Bronchial epithelial cell (primary cell): Measurements from ENCODE around the gene UPF3B. TPM values are rescaled to one million over a fixed set of nuclear protein-coding genes. Genes with fewer than 3 reads are reported as not detected.
"Not testable (repeated sequence)": the region's sequence is repeated elsewhere in the genome, so short reads cannot be mapped to it uniquely, and the experiment has no call there.

ENCODE experiments used
- DNase-seq: peaks from one replicate; pipeline ENCODE4 v3.0.0-alpha.2; 2010; ENCODE audit warnings: low read depth
- FAIRE-seq: peaks from 2 replicates; lab custom pipeline; 2011; peaks lifted over from hg19 to GRCh38; lab: Jason Lieb, UNC
- H3K27me3 ChIP-seq: 2 replicates; pipeline ENCODE4 v1.5.1; 2011; ENCODE audit warnings: low read length; ENCODE audit not compliant: control insufficient read depth, insufficient read depth
- H3K36me3 ChIP-seq: 2 replicates; pipeline ENCODE4 v1.5.1; 2011; ENCODE audit warnings: low read length; ENCODE audit not compliant: control insufficient read depth, insufficient read depth
- H3K4me3 ChIP-seq: 2 replicates; pipeline ENCODE4 v1.5.1; 2011; ENCODE audit warnings: mild to moderate bottlenecking, low read depth, low read length, control low read depth
- total RNA-seq: library from RNA; depleted of rRNA; stranded (reverse); fragments of >200 nt; gene quantifications from 2 replicates; pipeline ENCODE4 v1.2.1, GENCODE V29; 2014
- TF ChIP-seq, protein P1 (sequence below): IDR thresholded peaks from 2 replicates; pipeline ENCODE4 v1.5.1; 2011; ENCODE audit warnings: mild to moderate bottlenecking, moderate library complexity, low read length, control low read depth, inconsistent platforms; ENCODE audit not compliant: insufficient read depth, severe bottlenecking

The UPF3B gene, protein sequence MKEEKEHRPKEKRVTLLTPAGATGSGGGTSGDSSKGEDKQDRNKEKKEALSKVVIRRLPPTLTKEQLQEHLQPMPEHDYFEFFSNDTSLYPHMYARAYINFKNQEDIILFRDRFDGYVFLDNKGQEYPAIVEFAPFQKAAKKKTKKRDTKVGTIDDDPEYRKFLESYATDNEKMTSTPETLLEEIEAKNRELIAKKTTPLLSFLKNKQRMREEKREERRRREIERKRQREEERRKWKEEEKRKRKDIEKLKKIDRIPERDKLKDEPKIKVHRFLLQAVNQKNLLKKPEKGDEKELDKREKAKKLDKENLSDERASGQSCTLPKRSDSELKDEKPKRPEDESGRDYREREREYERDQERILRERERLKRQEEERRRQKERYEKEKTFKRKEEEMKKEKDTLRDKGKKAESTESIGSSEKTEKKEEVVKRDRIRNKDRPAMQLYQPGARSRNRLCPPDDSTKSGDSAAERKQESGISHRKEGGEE
- 1.1 and 2.9 TPM in 2 replicates for total RNA-seq

DNA sequence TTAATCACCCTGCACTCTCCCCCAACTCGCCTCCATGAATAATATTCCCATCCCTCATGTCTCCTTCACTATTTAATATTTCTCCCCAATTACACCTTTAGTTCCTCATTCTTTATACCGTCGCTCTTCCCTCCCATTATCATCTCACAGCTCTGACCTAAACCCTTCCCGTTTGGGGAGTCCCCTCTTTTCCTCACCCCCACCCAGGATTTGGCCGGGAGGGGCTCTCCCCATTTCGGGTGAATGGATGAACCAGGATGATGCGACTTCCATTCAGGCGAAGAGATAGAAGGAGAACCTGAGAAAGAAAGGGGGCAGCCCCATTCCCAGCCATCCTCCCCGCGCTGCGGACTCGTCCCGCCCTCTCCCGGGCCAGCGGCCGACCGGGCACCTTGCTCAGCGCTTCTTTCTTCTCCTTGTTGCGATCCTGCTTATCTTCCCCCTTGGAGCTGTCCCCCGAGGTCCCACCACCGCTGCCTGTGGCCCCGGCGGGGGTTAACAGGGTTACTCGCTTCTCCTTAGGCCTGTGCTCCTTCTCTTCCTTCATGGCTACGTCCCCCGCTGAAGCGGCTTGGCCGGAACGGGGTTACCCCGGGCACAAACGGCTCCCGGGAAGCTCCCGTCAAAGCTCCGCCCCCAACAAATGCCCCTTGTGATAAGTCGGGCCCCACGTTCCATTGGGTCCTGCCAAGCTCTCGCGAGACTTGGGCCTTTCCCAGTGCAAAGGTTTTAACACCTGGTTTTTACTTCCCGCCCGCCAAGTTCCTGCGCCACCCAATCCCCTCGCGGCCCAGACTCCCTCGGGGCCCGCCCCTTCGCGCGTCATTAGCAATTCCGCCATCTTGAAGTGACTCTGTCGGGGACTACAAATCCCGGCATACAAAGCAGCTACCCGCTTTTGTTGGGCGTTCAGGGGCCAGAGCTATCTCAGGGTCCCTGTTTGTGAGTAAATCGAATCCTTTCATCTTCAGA is at the start of gene UPF3B:
Gene UPF3B, minus strand, starts transcription at position 582 of the 972 bp plus-strand sequence. Its CDS starts 35 bp downstream, at position 547.
- no peak for FAIRE-seq
- Histone ChIP-seq H3K4me3 (peak within 1 kb of the TSS; percentile 51), H3K27me3 (no peaks in the 10 kb centered on the region), H3K36me3 (no peaks in the 10 kb centered on the region)
- peak; percentile 91 for DNase-seq
- TF ChIP-seq, protein P1, sequence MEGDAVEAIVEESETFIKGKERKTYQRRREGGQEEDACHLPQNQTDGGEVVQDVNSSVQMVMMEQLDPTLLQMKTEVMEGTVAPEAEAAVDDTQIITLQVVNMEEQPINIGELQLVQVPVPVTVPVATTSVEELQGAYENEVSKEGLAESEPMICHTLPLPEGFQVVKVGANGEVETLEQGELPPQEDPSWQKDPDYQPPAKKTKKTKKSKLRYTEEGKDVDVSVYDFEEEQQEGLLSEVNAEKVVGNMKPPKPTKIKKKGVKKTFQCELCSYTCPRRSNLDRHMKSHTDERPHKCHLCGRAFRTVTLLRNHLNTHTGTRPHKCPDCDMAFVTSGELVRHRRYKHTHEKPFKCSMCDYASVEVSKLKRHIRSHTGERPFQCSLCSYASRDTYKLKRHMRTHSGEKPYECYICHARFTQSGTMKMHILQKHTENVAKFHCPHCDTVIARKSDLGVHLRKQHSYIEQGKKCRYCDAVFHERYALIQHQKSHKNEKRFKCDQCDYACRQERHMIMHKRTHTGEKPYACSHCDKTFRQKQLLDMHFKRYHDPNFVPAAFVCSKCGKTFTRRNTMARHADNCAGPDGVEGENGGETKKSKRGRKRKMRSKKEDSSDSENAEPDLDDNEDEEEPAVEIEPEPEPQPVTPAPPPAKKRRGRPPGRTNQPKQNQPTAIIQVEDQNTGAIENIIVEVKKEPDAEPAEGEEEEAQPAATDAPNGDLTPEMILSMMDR, result no peak

DNA sequence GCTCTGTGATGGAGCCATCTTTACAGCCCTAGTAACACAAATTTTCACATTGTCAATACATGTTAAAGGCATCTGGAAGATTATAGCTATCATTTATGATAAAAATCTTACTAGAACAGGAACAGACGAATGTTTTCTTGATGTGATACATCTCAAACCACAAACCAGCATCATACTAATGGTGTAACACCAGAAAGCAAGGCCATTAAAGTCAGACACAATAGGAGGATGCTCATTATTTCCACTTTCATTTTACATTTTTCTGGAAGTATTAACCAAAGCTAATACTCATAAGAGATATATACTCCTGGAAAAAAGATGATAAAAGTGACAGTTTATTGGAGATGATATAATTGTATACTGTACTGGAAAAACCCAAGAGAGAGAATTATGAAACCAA is 48.2 kb upstream of the UPF3B start:
- no peaks in the 10 kb centered on the region for H3K27me3 ChIP-seq
- DNase-seq (no peak), FAIRE-seq (no peak)
- H3K4me3 ChIP-seq, result no peak overlapping the region
- no peaks in the 10 kb centered on the region for H3K36me3 ChIP-seq
- TF ChIP-seq, protein P1, result no peak

DNA sequence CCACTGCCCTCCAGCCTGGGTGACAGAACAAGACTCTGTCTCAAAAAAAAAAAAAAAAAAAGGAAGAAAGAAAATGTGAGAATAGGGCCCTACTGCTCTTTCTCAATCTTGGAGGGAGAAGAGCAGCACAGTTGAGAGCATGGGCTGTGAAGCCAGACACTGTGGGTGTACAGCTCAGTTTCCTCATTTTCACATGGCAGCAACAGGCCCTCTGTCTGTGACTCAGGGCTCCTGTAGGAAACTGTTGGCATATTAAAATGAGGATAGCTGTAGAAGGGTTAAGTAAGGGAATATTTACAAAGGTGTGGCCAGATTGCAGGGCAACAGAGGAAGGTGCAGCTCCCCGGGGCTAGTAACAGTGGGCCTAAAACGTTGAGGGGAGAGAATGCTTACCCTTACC is 46.4 kb upstream of the UPF3B start:
- Histone ChIP-seq H3K27me3 (no peaks in the 10 kb centered on the region), H3K36me3 (no peaks in the 10 kb centered on the region), H3K4me3 (no peak overlapping the region)
- TF ChIP-seq, protein P1, result no peak
- DNase-seq, result peak; percentile 50
- FAIRE-seq, result no peak

DNA sequence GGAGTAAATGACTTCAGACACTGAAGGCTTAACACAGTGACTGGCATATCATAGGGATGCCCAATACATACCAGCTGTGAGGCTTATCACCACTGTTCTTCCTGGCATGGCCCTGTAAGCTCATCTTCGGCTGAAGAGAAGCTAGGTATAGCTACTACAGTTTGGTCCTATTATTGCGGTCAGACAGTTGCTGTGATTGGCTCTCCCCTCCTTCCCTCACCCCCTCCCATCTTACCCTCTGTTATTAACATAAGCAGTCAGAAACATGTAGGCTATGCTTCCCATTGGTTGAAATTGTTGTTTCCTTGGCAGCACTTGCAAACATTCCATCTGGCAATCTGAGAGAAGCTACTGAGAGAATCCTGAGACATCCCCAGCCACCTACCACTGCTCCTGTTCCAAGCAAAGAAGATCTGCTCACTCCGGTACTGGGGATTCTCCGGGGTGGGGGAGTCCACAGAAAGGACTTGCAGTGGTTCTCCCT is 43.1 kb upstream of the UPF3B start, which contains the start of gene AKAP14:
Gene AKAP14, plus strand, starts transcription at position 51 of the 484 bp plus-strand sequence. CDS start 7,331 bp downstream, outside the sequence.
- TF ChIP-seq, protein P1, result no peak
- no peak for FAIRE-seq

DNA sequence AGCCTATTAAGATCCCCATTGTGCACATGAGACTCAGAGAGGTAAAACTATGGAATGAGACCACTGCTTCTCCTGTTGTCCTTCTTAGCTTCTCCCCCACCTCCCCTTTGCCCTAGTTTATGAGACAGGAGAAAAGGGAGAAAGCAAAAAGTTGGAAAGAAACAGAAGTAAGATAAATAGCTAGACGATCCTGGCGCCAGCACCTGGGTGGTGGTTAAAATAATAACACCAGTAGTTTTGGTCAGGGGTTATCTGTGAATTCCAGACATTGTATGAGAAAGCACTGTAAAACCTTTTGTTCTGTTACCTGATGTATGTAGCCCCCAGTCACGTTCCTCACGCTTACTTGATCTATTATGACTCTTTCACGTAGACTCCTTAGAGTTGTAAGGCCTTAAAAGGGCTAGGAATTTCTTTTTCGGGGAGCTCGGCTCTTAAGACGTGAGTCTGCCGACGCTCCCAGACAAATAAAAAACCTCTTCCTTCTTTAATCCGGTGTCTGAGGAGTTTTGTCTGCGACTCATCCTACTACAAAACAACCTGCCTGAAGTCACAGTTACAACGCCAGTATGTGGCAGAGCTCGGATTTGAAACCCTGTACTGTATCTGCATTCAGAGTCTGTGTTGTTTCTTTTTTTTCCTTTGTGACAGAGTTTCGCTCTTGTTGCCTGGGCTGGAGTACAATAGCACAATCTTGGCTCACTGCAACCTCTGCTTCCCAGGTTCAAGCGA is 39.4 kb upstream of the UPF3B start:
- not testable (repeated sequence) for H3K4me3 ChIP-seq, DNase-seq, H3K27me3 ChIP-seq, H3K36me3 ChIP-seq, FAIRE-seq

More for the DNA sequence above, 43.1 kb upstream of the UPF3B start, which contains the start of gene AKAP14:
- Histone ChIP-seq H3K27me3 (no peaks in the 10 kb centered on the region), H3K36me3 (no peaks in the 10 kb centered on the region), H3K4me3 (no peak within 1 kb of the TSS)
- no peak for DNase-seq

DNA sequence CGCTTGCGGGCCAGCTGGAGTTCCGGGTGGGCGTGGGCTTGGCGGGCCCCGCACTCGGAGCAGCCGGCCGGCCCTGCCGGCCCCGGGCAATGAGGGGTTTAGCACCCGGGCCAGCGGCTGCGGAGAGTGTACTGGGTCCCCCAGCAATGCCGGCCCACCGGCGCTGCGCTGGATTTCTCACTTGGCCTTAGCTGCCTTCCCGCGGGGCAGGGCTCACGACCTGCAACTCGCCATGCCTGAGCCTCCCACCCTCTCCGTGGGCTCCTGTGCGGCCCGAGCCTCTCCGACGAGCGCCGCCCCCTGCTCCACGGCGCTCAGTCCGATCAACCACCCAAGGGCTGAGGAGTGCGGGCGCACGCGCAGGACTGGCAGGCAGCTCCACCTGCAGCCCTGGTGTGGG is 37.9 kb upstream of the UPF3B start:
- H3K4me3 ChIP-seq, H3K27me3 ChIP-seq, H3K36me3 ChIP-seq, DNase-seq, FAIRE-seq: not testable (repeated sequence)
